HG03342 (cell line): ENCODE measurements around the gene PTGS1.
"Not testable (repeated sequence)": the region's sequence is repeated elsewhere in the genome, so short reads cannot be mapped to it uniquely, and the experiment has no call there.

Source experiments
- ATAC-seq: cut with Tn5 transposase; IDR thresholded peaks from one replicate; pipeline ENCODE4 v1.9.1; 2021; ENCODE audit warnings: mild to moderate bottlenecking, moderate library complexity; ENCODE audit not compliant: unreplicated experiment

The PTGS1 gene

DNA sequence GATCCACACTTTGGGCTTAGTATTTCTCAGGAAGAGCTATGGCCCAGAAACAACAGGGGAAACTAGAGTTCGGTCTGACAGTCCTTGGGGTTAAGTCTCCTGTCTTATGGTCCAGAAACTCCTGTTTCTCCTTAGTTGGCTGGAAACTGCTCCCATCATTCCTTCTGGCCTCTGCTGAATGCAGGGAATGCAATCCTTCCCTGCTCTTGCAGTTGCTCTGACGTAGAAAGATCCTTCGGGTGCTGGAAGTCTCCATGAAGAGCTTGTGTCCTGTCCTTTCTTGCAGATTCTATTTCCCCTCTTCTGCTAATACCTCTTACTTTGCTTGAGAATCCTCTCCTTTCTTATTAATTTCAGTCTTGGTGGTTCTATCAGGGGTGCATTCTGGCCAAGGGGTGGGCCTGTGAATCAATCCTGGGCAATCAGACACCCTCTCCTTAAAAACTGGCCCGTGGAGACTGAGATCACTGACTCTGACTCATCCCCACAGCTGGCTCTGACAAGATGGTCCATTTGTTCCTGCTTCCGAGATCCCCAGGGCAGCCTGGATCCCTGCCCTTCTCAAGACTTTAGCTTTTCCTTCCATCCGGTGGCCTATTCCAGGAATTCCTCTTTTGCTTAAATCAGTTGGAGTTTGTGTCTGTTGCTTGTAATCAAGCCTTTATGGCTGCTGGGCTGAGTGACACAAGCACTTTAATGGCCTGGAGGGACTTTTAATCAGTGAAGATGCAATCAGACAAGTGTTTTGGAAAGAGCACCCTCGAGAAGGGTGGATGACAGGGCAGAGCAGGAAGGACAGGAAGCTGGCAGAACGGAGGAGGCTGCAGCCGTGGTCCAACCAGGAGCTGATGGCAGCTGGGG is 23.7 kb downstream of the PTGS1 start:
- no peak for ATAC-seq

DNA sequence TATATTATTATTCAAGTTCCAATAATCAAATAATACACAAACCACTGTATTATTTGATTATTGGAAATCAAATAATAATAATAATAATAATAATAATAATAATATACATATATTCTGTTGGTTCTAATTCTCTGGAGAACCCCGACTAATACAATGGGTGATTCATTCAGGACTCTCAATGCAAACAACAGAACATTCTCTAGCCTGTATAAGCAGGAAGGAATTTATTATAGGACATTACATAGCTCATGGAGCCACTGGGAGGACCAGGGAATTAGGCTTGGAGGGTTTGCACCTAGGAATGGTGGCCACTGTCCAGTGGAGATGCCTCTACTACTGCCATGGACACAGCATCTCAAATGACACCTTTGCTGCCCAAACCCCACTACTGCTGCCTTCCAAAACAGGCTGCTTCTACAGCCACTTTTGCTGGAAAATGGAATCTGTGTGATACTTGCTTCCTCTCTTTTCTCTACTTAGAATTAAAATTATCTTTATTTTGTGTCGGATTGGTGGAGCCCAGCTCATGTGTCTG is 25.9 kb downstream of the PTGS1 start:
- ATAC-seq, result no peak

DNA sequence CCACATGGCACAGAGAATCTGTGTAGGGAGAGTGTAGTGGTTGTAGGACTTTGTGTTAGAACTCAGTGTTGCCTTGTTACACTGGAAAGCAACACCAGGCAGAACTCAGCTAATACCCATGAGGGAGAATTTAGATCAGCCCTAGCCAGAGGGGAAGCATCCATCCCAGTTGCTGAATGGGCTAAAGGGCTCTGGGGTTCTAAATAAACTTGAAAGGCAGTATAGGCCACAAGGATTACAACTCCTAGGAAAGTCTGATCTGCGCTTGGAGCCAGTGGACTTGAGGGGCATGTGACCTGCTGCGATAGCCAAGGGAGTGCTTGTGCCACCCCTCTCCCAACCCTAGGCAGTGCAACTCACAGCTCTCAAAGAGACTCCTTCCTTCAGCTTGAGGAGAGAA is 26.9 kb downstream of the PTGS1 start:
- no peak for ATAC-seq

DNA sequence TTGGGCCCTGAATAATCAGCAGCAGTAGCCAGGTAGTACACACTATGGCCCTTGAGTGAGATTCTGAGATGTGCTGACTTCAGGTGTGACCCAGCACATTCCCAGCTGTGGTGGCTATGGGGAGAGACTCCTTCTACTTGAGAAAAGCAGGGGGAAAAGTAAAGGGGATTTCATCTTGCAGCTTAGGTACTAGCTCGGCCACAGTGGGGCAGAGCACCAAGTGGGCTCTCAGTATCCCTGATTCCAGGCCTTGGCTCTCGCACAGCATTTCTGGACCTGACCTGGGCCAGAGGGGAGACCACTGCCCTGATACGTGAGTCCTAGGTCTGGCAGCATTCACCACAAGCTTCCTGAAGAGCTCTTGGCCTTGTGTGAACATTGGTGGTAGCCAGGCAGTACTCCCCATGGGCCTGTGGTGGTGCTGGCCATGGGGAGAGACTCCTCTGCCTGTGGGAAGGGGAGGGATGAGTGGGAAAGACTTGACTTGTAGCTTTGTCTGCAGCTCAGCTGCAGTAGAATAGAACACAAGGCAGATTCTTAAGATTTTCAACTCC is 27.6 kb downstream of the PTGS1 start:
- ATAC-seq, result no peak

DNA sequence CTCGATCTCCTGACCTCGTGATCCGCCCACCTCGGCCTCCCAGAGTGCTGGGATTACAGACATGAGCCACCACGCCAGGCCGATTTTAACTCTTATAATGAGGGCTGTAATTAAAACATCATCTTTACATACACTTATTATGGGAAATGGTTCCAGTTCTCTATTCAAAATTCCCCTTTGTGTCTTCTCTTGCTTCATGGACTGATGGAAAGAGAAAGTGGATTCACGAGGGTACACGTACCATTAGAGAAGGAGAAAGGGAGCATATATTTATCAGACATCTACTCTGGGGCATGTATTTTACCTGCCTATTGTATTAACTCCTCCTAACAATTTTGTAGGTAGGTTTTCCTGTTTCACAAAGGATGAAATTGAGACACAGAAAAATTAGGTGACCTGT is 31.1 kb downstream of the PTGS1 start:
- ATAC-seq, result no peak

DNA sequence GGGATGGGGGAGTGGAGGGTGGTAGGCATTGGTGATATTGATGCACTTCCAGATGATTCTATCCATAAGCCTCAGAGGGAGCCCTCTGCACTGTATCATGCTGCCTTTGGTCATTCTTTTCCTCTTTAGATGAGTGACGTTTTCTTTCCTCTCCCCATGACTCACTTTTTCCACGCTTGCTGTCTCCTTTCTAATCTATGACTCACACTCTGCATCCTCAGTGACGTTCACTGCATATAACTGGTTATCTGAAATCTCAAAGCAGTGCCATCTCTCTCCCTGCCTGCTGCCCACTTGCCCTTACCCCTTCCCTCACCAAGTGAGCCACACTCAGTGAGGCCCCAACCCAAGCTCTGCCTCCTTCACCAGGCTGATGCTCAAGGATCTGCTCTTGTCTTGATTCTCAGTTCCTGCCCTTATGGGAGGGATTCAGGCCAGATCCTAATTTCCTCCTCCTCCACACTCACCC is 31.6 kb downstream of the PTGS1 start:
- no peak for ATAC-seq

DNA sequence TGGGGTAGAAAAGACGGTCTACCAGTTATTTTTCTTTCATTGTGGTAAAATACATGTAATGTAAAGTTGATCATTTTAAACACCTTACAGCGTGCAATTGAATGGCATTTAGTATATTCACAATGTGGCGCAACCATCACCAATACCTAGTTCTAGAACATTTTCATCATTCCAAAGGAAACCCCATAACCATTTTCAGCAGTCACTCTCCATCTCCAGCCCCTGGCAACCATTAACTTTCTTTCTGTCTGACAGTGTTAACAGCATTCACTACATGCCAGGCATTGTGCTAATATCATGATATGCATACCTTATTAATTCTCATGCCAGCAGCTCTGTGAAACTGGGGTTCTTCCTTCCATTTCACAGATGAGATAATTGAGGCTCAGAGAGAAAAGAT is 32.0 kb downstream of the PTGS1 start:
- ATAC-seq, result no peak

DNA sequence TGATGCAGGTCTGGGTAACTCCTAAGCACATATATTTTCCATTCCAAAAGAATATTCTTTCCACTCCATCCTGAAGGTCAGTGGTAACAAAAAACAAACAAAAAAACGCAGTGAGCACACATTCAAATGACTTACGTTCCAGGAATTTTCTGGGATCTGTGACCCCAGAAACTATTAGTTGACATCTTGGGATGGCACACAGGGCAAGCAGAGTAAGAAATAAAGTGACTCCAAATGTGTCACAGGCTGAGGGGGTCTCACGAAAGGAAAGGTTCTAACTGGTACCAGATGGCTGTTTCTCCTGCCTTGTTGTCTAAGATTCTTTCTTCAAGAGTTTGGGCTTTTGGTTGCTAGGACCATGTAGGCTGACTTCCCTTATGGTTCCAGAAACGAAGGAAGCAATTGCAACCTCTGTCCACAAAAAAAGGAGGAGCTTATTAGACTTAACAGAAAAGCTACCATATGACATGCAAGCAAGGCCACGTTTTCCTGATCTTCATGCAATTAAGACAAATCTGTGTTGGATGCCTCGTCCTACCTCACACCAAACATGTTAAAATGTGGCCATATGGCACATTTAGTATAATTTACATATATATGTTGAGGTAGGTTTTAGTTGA is 32.7 kb downstream of the PTGS1 start:
- no peak for ATAC-seq

DNA sequence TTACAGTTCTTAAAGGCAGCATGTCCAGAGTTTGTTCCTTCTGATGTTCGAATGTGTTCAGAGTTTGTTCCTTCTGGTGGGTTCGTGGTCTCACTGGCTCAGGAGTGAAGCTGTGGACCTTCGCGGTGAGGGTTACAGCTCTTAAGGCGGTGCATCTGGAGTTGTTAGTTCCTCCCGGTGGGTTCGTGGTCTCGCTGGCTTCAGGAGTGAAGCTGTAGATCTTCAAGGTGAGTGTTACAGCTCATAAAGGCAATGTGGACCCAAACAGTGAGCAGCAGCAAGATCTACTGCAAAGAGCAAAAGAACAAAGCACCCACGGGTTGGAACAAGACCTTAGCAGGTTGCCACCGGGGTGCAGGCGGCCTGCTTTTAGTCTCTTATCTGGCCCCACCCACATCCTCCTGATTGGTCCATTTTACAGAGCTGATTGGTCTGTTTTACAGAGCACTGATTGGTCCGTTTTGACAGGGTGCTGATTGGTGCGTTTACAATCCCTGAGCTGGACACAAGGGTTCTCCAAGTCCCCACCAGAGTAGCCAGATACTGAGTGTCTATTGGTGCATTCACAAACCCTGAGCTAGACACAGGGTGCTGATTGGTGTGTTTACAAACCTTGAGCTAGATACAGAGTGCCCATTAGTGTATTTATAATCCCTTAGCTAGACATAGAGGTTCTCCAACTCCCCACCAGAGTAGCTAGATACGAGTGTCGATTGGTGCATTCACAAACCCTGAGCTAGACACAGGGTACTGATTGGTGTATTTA is 34.7 kb downstream of the PTGS1 start:
- ATAC-seq, result not testable (repeated sequence)

DNA sequence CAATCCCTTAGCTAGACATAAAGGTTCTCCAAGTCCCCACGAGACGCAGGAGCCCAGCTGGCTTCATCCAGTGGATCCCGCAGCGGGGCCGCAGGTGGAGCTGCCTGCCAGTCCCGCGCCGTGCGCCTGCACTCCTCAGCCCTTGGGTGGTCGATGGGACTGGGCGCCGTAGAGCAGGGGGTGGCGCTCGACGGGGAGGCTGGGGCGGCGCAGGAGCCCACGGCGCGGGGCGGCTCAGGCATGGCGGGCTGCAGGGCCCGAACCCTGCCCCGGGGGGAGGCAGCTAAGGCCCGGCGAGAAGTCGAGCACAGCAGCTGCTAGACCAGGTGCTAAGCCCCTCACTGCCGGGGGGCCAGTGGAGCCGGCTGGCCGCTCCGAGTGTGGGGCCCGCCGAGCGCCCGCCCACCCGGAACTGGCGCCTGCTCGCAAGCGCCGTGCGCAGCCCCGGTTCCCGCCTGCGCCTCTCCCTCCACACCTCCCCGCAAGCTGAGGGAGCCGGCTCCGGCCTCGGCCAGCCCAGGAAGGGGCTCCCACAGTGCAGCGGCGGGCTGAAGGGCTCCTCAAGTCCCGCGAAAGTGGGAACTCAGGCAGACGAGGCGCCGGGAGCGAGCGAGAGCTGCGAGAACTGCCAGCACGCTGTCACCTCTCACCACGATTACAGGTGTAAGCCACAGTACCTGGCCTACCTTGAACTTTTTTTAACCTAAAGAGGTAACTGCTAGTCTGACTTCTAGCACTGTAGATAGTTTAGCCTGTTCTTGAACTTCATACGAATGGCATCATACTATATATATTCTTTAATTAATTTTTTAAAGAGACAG is 35.5 kb downstream of the PTGS1 start:
- ATAC-seq, result no peak

DNA sequence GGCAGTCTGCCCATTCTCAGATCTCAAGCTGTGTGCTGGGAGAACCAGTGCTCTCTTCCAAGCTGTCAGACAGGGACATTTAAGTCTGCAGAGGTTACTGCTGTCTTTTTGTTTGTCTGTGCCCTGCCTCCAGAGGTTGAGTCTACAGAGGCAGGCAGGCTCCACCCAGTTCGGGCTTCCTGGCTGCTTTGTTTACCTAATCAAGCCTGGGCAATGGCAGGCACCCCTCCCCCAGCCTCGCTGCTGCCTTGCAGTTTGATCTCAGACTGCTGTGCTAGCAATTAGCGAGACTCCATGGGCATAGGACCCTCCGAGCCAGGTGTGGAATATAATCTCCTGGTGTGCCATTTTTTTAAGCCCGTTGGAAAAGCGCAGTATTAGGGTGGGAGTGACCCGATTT is 43.3 kb downstream of the PTGS1 start:
- not testable (repeated sequence) for ATAC-seq

DNA sequence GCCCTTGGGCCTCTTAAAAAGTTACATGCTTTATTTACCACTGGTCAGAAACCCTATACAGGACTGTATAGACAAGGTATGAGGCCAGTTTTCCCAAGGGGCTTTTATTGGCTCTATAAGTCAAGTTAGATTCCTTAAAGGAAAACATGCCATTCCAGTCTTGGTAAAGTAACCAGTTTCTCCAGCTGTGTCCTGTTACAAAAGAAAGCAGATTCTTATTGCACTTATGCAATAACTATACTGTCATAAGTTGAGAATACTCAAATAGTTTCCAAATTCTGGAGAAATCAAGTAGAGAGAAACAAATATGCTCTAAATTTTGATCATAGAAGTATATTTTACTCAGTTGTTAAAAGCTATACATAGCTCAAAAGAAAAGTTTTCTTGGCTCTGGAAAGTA is 47.2 kb downstream of the PTGS1 start:
- no peak for ATAC-seq

DNA sequence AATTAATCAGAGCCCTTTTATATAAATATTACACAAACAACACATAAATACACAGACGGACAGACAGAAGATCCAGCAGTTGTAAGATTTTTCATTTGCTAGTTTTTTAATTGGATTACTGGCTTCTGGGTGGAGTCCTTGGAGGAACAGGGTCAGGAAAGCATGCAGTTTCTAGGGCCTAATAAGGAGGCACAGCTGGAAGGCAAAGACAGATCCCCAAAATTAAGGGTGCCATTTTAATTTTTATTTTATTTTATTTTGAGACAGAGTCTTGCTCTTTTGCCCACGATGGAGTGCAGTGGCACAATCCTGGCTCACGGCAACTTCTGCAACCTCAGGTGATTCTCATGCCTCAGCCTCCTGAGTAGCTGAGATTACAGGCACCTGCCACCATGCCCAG is 49.5 kb downstream of the PTGS1 start:
- no peak for ATAC-seq

DNA sequence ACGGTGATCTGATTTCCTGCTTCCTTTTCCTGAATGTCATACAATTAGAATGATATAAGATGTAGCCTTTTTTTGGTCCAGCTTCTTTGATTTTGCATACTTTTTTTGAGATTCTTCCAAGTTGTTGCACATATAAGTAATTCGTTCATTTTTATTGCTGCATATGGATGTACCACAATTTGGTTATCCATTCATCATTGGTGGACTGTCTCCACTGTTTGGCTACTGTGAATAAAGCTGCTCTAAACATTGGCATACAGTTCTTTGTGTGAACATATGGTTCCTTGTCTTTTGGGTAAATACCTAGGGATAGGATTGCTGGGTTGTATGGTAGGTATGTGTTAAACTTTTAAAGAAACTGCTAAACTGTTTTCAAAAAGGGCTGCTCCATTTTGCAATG is 54.3 kb downstream of the PTGS1 start:
- no peak for ATAC-seq

DNA sequence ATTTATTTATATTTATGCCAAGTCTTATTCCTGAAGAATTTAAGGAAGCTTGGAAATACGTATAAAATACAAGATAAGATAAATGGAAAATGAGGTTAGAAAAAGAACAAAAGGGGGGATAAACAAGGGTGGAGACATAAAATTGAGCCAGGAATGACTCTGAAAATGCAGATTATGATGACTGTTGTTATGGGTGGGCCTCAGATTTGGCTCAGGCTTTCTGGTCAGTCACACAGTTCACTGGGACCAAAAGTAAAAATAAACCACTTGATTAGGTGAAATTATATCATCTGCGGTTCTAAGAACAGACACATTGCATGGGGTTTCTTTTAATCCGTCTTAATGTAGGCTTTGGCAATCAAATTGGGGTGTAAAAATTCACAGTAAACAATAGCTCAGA is 55.9 kb downstream of the PTGS1 start:
- no peak for ATAC-seq

DNA sequence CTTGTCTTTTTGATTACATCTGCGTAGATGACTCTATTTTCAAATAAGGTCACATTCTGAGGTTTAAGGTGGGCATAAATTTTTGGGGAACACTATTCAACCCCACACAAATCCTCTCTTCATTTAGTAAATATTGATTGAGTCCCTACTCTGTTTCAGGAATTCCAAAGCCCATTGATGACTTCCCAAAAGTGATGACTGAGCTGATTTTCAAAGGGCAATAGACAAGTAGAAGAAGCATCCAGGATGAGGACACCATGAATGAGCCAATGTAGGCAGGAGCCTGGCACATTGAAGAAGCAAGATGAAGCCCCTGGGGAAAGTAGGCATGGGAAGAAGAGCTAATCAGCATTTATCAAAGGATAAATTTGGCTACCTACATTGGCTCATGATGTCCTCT is 71.7 kb downstream of the PTGS1 start:
- no peak for ATAC-seq

DNA sequence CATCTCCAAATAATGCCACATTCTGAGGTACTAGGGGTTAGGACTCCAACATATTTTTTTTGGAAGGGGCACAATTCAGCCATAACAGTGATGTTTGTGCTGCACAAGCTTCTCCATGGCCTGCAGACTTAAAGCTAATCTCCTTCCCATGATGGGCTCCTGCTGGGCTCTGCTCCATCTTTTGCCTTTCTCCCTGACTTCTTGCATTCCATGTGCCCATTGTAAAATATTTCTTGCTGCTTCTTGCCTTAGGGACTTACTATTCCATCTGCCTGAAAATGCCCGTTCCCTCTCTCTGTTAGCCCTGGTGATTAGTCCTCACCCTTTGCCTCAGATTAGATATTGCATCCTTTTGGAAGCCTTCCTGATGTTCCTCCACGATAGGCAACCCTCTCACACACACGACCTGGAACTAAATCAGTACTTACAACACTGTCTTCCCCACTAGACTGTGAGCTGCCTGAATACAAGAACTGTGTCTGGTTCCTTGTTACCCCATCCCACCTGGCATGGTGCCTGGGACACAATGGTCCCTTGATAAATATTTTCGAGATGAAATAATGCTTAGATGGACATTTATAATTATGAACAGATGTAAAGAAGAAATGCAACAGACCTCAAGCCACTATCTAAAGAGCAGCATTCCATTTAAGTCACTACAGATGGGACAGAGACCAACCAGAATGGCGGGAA is 73.4 kb downstream of the PTGS1 start:
- ATAC-seq, result no peak
